GM20000 (cell line): Measurements from ENCODE around the gene CYP19A1.
"Not testable (repeated sequence)": the region's sequence is repeated elsewhere in the genome, so short reads cannot be mapped to it uniquely, and the experiment has no call there.

Experiments
- DNase-seq: peaks from one replicate; pipeline ENCODE4 v3.0.0; 2012; ENCODE audit warnings: low spot score
- TF ChIP-seq, protein P1 (sequence below): IDR thresholded peaks from 2 replicates; pipeline ENCODE4 v1.5.1; 2012; ENCODE audit warnings: mild to moderate bottlenecking, control low read depth; ENCODE audit errors: extremely low read depth, missing control alignments

Gene CYP19A1

DNA sequence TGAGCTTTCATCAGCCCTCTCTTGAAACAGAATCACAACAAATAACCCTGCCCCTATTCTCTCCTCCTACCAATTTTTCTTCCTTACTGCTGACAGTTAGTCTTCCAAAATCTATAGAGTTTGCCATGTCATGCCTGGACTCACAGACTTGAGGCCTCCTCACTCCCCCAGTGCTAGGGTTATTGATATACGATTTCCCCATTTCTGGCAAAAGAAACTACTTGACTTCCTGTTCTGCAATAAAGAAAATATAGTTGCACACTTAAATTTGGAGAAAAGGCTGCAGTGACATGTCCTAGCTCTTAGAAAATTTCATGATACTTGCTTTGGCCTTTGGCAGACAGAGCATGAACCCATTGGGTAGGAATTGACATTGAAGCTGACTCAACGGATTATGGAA is 75.9 kb downstream of the CYP19A1 start:
- DNase-seq, result no peak
- TF ChIP-seq, protein P1, sequence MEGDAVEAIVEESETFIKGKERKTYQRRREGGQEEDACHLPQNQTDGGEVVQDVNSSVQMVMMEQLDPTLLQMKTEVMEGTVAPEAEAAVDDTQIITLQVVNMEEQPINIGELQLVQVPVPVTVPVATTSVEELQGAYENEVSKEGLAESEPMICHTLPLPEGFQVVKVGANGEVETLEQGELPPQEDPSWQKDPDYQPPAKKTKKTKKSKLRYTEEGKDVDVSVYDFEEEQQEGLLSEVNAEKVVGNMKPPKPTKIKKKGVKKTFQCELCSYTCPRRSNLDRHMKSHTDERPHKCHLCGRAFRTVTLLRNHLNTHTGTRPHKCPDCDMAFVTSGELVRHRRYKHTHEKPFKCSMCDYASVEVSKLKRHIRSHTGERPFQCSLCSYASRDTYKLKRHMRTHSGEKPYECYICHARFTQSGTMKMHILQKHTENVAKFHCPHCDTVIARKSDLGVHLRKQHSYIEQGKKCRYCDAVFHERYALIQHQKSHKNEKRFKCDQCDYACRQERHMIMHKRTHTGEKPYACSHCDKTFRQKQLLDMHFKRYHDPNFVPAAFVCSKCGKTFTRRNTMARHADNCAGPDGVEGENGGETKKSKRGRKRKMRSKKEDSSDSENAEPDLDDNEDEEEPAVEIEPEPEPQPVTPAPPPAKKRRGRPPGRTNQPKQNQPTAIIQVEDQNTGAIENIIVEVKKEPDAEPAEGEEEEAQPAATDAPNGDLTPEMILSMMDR, result no peak

DNA sequence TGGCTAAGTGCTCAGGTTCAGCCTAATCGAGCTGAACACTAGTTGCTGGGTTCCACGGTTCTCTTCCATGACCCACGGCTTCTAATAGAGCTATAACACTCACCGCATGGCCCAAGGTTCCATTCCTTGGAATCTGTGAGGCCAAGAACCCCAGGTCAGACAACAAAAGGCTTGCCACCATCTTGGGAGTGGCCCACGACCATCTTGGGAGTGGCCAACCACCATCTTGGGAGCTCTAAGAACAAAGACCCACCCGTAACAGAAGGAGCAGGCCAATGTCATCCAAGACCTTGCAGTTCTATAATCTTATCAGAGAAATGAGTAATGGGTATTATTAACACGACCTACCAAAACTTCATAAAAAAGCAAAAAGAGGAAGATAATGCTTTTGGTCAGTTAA is 77.3 kb downstream of the CYP19A1 start:
- not testable (repeated sequence) for DNase-seq

DNA sequence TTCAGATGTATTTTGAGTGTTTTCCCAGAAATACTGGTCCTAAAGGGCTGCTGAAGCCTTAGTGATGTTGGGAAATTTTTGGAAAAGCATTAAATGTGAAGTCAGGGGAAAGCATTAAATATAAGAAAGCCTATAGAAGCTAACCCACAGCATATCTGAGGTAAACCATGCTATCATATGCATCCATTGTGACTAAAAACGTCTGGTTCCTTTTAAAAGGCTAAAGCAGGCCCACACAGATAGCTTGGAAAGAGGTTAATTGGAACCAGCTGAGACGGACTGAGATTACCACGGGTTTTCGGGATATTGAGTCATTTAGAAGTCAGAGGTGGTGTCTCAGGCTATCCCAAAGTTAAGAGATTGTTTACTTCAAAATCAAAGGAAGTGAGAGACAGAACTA is 78.2 kb downstream of the CYP19A1 start:
- DNase-seq, result no peak
- TF ChIP-seq, protein P1, result no peak

DNA sequence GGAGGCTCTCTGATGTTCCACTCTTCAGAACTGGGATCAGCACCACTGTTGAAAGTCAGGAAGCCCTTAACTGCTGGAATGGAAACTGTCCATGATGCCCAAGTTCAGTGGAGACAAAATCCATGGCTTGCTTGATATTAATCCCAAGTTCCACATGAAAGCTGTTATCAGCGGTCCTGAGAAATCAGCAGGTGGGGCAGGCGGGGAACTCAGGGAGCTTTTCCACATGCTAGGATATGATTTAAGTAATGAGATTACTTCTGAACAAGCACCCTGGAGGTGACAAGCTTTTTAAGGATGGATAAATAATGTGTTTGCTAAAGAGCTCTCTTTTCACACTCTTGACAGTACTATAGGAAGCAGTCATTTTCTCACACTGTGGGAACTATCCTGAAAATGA is 82.9 kb downstream of the CYP19A1 start:
- TF ChIP-seq, protein P1, result no peak
- DNase-seq, result no peak

DNA sequence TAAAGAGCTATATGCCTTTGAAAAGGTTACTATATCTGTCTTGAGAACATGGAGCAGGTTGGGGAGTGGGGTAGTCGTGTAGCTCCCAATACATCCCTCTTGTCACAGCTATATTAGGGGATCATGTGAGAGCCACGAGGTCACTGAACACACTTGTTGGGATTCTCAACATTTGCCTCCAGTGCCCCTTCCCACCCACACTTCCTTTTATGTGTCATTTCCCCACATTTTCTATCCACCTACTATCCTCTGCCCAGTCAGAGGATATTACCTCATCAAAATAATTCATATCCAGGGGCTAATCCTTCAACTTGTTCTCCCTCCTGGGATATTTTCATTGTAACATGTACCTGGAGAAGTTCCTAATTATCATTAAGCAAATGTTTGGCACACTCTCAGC is 85.0 kb downstream of the CYP19A1 start:
- TF ChIP-seq, protein P1, result no peak
- DNase-seq, result no peak

DNA sequence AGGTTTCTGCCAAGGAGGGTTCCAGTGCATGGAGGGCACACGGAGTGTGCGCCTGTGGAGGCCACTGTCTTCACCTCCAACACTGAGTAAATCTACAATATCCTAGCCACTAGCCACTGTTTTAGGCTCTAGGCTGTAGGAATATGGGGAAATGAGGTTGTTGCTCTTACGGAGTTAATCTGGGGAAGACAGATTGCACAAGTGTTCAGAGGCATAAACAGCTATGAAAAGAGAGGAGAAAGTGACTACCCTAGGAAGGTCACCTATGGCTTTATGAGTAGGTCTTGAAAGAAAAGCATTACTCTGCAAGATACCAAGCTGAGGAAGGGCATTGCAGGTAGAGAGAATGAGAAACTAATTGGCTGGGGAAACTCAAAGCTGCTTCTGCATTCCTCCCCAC is 85.7 kb downstream of the CYP19A1 start:
- DNase-seq, result no peak
- TF ChIP-seq, protein P1, result no peak

DNA sequence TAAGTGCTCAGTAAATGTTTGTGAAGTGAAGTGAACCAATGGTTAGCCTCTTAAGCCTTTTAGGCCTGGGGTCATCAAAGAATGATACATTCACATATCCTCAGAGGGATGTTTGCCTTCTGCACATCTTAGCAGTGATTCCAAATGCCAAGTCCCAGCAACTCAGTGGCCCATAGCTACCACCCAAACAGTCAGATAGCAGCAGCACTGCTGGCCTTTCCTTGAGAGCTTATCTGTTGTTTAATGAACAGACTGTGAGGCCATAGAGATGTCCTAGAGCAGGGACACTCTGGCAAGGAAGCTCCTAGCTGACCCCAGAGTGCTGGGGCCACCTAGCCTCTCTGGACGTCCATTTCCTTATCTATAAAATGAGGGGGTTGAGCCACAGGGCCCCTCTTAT is 86.8 kb downstream of the CYP19A1 start:
- no peak for DNase-seq
- TF ChIP-seq, protein P1, result no peak

DNA sequence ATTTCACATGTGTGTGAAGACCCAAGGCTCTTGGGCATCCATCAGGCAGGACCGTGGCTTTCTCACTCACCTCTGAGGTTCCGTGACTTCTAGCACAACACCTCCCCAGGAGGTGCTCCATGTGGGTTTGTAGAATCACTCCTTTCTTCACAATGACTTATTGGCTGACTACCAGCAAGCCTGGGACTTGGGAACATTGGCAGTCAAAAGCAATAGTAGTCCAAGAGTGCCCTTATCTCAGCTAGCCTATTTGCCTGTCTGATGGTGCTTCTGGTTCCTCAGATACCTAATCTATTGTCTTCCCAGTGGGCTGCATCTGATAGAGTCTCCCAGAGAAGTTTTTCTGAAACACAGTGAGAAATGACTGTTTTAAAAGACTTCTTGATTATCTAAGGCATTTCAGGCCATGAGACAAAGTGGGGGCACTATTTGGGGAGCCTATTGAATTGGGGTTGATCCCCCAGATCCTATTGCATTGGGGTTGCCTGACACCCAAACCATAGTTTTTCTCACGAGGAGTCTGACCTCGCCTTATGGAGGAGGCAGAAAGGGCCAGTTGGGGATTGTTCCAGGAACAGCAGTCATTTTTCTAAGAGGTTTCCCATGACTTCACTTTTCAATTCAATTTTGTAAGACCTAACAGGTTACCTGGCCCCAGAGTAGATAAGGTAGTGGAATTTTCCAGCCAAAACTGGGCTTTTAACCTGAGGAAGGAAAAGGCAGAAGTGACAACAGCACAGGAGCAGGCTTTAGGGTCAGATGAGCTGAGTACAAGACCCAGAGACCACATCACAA is 88.0 kb downstream of the CYP19A1 start:
- no peak for DNase-seq
- TF ChIP-seq, protein P1, result no peak
